ENCODE results near the gene ACRBP.

The ACRBP gene

DNA sequence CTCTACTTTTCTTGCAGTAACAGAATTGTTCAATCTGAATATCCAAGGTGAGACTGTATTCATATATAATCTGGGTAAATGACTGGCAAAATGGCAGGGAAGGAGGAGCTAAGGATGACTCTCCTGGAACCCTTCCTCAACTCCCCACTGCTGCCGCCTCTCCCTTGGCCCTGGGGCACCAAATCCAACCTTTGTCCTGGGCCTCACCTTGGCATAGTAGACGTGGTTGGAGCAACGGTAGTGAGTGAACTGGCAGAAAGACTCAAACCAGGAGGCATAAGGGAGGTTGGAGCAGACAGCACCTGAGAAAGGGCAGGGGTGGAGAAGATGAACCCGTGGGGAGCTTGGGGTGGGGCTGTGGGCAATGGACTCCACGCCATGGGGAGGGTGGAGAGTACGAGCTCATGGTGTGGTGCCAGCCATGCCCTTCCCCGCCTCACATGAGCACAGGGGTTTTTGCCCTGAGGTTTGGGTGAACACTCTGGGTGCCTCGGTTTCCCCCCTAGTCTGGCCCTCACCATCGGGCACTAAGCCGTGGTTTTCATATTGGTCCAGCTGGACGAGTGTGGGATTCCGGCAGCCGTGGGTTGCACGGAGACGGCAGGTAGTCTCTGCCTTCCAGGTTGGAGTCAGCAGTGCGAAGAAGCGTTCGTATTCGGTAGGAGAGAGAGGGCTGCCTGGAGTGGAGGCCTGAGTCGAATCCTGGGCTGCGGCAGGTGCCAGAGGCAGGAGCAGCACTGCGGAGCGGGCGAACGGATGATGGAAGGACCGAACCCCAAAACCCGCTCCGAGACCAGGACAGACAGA, 753 bp downstream of the ACRBP start:
- DNase-seq = no peak

- DNase-seq = no peak
Measured at GRCh38 chr12:6644903-6645302, 2.3 kb downstream of the ACRBP start.

GRCh38 chr12:6644257-6644596, 3.0 kb downstream of the ACRBP start:
- no peak for DNase-seq

DNA sequence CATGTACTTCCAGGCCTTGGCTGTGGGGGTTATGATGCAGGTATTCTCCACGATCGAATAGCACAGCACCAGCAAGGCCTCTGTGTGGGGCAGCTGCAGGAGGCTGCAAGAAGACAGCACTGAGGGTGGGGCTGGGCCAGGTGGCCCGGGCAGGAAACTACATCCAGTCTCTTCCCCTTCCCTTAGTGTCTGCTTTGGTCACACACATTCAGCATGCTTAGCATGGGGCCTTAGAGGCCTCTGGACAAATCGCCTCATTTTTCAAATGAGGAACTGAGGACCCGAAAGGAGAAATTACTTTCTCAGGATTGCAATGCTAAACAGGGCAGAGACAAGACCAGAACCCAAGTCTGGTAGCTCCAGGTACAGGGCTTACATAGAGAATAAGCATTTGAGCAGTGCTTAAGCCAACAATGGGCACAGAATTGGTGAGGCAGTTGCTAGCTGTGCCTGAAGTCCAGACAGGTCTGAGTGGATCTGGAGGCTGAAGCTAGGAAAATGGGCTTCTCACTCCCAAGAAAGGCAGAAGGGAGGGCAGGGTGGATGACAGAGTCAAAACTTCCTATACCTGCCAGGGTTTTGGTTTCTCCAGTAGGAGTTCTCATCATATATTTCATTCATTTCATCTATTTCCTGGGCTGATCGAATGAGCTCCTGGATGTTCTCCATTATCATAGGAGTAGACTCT, 3.5 kb downstream of the ACRBP start:
- no peak for DNase-seq

DNA sequence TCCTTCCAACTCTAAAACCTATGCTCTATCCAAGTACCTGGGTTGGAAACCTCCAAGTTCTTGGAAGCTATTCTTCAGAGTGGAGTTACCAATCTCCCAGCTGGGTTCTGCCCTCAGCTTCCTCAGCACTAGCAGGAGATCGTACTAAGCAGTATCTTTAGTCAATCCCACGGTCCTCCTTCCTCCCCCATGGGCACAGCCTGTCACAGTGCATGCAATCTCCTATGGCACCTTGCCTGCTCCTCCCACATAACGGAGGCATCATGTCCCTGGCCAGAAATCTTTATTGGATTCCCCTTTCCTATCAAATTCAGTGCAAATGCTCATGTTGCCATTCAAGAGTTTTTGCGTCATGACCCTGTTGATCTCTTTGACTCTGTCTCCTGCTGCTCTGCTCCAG, 6.1 kb downstream of the ACRBP start:
- DNase-seq = no peak

DNA sequence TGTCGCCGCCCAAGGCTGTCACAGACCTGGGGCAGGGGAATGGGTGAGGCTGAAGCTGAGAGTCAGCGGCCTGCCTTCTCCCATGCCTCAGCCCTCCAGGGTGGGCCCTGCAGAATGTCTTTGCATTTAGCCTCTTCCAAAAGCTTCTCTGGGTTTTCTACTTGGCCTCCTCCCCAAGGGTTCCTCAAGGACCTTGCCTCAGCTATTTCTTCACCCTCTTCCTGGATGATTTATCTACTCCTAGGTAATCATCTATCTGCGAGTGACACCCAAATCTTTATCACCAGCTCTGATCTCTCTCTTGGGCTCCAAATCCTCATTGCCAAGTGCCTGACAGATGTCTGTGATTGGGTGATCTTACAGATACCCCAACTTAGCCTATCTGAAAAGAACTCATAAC, 6.7 kb downstream of the ACRBP start:
- no peak for DNase-seq

GRCh38 chr12:6639151-6639801, 8.0 kb downstream of the ACRBP start:
- DNase-seq = no peak

DNA sequence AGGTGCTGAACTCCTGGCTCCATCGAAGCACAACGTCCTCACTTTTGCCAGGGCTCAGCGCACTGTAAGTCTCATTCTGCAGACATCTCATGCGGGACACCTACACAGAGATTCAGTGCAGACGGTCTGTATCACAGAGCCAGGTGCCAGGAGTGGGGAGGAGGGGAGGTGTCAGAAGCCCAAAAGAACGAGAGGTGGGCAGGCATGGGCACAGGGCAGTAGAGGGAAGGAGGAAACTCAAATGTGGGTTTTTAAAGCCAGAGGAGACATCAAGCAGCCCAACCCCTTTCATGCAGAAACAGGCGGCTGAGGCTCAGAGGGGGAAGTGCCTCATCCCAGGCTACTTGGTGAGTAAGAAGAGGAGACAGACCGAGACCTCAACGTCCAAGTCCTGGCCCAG, 8.9 kb downstream of the ACRBP start:
- DNase-seq = no peak

DNA sequence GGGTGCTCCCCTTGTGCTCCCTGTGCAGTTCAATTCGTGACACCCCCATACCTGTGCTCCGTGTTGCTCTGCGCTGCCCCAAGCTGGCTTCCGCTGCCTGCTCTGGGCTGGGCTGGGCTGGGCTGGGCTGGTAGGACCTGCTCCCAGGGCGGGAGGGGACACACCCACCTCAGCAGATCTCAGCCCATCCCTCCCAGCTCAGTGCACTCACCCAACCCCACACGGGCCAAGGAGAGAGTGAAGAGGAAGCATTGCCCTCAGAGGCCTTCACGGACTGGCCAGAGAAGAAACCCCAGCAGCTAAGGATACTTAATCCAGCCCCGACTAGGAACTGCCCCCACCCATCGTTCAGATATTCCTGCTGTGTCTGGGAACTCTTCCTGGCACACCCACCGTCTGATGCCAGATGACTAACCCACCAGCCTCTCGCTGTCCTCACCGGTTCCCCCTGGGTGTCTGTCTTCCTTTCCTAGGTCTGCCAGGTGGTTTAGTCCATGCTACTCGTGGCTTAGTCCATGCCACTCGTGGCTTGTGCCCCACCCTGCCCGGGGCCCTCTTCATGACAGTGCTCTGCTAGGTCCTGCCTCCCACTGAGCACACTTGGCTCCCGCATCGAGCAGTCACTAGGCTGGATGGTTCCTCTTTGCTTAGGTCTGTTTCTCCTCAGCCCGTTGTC, 11.2 kb downstream of the ACRBP start, which contains the start of gene LPAR5:
LPAR5 (minus strand) TSS at position 104 of the 676 bp plus-strand sequence. CDS start 14,711 bp downstream, outside the sequence.
- no peak for DNase-seq

GRCh38 chr12:6635375-6635855, 11.8 kb downstream of the ACRBP start:
- no peak for DNase-seq

- DNase-seq = no peak
Measured at GRCh38 chr12:6632026-6632983, 14.9 kb downstream of the ACRBP start.

GRCh38 chr12:6631549-6631961, 15.7 kb downstream of the ACRBP start:
- no peak for DNase-seq

DNA sequence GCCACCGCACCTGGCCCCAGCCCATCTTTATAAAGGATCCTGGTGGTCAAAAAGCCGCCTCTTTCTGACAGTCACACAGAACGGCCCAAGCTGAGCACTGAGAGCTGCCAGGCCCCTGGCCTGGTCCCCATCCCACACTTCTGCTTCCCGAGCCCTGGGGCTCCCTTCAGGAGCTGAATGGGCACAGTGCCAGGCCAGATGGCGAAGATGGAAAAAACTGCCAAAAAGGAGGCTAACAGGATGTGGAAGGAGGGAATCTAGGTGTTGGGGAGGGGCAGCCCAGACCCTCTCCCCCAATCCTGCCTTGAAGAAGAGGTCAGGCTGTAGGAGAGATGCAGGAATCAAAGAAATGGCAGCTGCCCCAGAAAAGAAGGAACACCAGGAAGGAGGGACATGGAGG, 16.5 kb downstream of the ACRBP start:
- DNase-seq = no peak

GRCh38 chr12:6627616-6628015, 19.6 kb downstream of the ACRBP start:
- no peak for DNase-seq

- DNase-seq = no peak
Measured at GRCh38 chr12:6626654-6627283, 20.5 kb downstream of the ACRBP start.

GRCh38 chr12:6620885-6621274, 26.4 kb downstream of the ACRBP start:
- DNase-seq = no peak

GRCh38 chr12:6620137-6620884, 26.9 kb downstream of the ACRBP start:
- DNase-seq = no peak

DNA sequence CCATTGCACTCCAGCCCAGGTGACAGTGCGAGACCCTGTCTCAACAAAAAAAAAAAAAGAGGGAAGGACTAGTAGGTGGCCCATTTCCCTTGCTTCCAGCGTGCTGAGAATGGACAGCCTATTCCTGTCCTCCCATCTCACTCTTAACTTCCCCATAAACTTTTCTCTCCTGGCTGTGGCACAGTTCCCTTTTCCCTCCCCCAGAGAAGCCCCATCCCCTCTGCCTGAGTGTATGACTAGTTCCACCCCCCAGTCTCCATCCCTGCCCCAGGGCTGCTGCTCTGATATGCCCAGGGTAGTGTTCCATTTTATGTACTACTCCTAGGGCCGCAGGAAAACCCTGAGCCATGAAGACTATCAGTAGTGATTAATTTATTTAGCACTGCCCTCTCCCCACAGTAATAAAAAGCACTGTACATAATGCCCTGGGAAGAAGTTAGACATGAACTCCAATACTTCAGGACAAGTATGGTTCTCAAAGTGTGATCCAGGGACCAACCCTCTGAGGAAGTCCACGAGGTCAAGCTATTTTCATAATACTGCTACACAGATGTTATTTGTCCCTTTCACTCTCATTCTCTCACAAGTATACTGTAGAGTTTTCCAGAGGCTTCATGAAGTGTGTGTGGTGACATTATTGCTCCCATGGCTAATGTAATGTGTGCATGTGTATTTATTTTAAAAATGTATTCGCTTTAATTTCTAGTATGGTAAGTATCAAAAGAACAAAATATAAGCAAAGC, 28.6 kb downstream of the ACRBP start:
- DNase-seq = no peak

DNA sequence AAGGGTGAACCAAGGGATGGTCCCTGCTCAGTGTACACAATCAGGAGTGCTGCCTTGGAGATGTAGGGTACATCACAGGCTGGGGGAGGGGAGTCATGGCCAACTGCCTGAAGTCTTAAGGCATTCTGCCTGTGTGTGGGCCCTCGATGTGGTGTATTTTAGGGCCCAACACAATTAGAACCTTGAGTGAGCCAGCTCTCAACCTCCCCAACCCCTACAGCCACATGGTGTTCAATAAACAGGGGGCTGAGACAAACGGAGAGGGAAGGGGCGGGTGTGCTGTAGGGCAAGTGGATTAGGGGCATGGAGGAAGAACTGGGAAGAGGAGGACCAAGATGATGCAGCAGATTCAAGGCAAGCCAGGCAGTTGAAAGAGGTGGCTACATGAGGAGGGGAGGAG, 31.4 kb downstream of the ACRBP start:
- DNase-seq = no peak

Measured in NCI-H2081 treated with DMSO at 0.1 percent for 48 hours (cell line).